GM12873 (cell line): Measurements from ENCODE around the gene SLC25A4.

Experiments
- CTCF ChIP-seq: IDR thresholded peaks from 2 replicates; pipeline ENCODE4 v1.5.1; 2012; ENCODE audit warnings: low read depth, mild to moderate bottlenecking, moderate library complexity, low read length, control low read depth; ENCODE audit not compliant: insufficient read depth; ENCODE audit errors: missing control alignments

Gene SLC25A4

GRCh38 chr4:185113340-185113739 lies 29.7 kb upstream of the SLC25A4 start:
- TF ChIP-seq CTCF = no peak

GRCh38 chr4:185115827-185116232 lies 27.2 kb upstream of the SLC25A4 start:
- no peak for TF ChIP-seq CTCF

- no peak for TF ChIP-seq CTCF
These were observed 25.6 kb upstream of the SLC25A4 start for GRCh38 chr4:185117300-185117934.

- TF ChIP-seq CTCF = no peak
These were observed 24.2 kb upstream of the SLC25A4 start for GRCh38 chr4:185118876-185119275.

- no peak for TF ChIP-seq CTCF
These were observed 23.0 kb upstream of the SLC25A4 start for GRCh38 chr4:185119927-185120630.

- no peak for TF ChIP-seq CTCF
These were observed 22.5 kb upstream of the SLC25A4 start for GRCh38 chr4:185120631-185120946.

GRCh38 chr4:185122681-185123345 lies 20.3 kb upstream of the SLC25A4 start:
- no peak for TF ChIP-seq CTCF
